ENCODE measurements around the gene GARS1.

DNA sequence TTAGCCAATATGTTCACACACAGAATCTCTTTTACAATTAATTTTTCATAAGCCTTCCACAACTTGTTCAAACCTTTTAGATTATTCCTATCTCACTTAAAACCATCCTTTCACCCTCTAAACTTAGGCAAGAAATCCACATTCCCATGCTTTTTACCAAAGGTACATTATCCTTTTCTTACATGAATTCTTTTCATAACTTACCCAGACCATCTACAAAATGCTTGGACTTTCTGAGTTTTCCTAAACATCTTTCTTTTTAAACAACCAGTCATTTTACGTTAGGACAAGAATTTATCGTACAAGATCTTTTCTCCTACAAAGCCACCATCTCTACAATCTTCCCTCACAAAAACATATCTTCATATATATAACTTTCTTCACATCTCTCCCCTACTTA lies 18.8 kb upstream of the GARS1 start:
- TF ChIP-seq EZH2 (IDR thresholded peaks at IDR 0.05; ENCODE audit: insufficient read depth, low read length) (no peak), CTCF (IDR thresholded peaks at IDR 0.05; ENCODE audit: insufficient read depth, low read depth, low read length) (no peak)
